Mesothelial cell of epicardium (in vitro differentiated cells): Measurements from ENCODE around the gene MYH9. TPM values are rescaled to one million over a fixed set of nuclear protein-coding genes. Genes with fewer than 3 reads are reported as not detected.

Source experiments
- DNase-seq, 2 experiments: peaks; one replicate each; pipeline ENCODE4 v3.0.0; 2021; ENCODE audit warnings: low spot score in 2 of 2; ENCODE audit not compliant: unreplicated experiment in 2 of 2
- H3K27ac Mint-ChIP-seq: 2 replicates; pipeline ENCODE4 v1.8.0; 2021; ENCODE audit warnings: mixed read lengths
- H3K27me3 Mint-ChIP-seq: 2 replicates; pipeline ENCODE4 v1.8.0; 2021; ENCODE audit warnings: low read depth, mixed read lengths
- H3K36me3 Mint-ChIP-seq: 2 replicates; pipeline ENCODE4 v1.8.0; 2021; ENCODE audit warnings: mixed read lengths
- H3K4me1 Mint-ChIP-seq: 2 replicates; pipeline ENCODE4 v1.8.0; 2021; ENCODE audit warnings: mixed read lengths
- H3K4me3 Mint-ChIP-seq: 2 replicates; pipeline ENCODE4 v1.8.0; 2021; ENCODE audit warnings: mild to moderate bottlenecking, moderate library complexity, mixed read lengths
- H3K9me3 Mint-ChIP-seq: 2 replicates; pipeline ENCODE4 v1.8.0; 2021; ENCODE audit warnings: mixed read lengths
- CTCF ChIP-seq: fragments of 200-600 bp; sonication (generic); IDR thresholded peaks from one replicate; pipeline ENCODE4 v1.5.0; 2021; ENCODE audit warnings: antibody characterized with exemption; ENCODE audit not compliant: unreplicated experiment
- microRNA-seq: library from miRNA; unstranded; fragments of <30 nt; microRNA quantifications from one replicate; pipeline ENCODE4 v1.2.0, GENCODE V29; 2021; ENCODE audit warnings: inconsistent platforms, mixed read lengths
- total RNA-seq: library from RNA; stranded (reverse); gene quantifications from 3 replicates; pipeline ENCODE4 v1.2.1, GENCODE V29; 2021

MYH9 gene
- total RNA-seq, 1 donor from 2014 or later: 341 TPM

GRCh38 chr22:36234919-36235318 is 152.8 kb downstream of the MYH9 start:
- H3K4me3 Mint-ChIP-seq: no peak overlapping the region

GRCh38 chr22:36234213-36234612 is 153.6 kb downstream of the MYH9 start:
- Mint-ChIP-seq H3K27me3 (no peaks in the 10 kb centered on the region), H3K4me1 (peaks cover 72% of the 10 kb centered on the region), H3K9me3 (peaks cover 10% of the 10 kb centered on the region), H3K4me3 (no peak overlapping the region), H3K27ac (peak overlapping the region; percentile 86), H3K36me3 (peaks cover 37% of the 10 kb centered on the region)
- no peak for DNase-seq
- no peak for TF ChIP-seq CTCF

More at GRCh38 chr22:36234919-36235318, 152.8 kb downstream of the MYH9 start:
- TF ChIP-seq CTCF: no peak
- peaks cover 10% of the 10 kb centered on the region for H3K9me3 Mint-ChIP-seq
- H3K27ac Mint-ChIP-seq: peak overlapping the region; percentile 86
- no peaks in the 10 kb centered on the region for H3K27me3 Mint-ChIP-seq
- DNase-seq: no peak
- peaks cover 37% of the 10 kb centered on the region for H3K36me3 Mint-ChIP-seq
- H3K4me1 Mint-ChIP-seq: peaks cover 72% of the 10 kb centered on the region

- DNase-seq: no peak
- peaks cover 10% of the 10 kb centered on the region for H3K9me3 Mint-ChIP-seq
- peak overlapping the region; percentile 86 for H3K27ac Mint-ChIP-seq
- H3K27me3 Mint-ChIP-seq: no peaks in the 10 kb centered on the region
- peaks cover 40% of the 10 kb centered on the region for H3K36me3 Mint-ChIP-seq
- TF ChIP-seq CTCF: no peak
- peaks cover 72% of the 10 kb centered on the region for H3K4me1 Mint-ChIP-seq
- no peak overlapping the region for H3K4me3 Mint-ChIP-seq
These were observed 154.0 kb downstream of the MYH9 start for GRCh38 chr22:36233796-36234195.

GRCh38 chr22:36232715-36233401 is 154.9 kb downstream of the MYH9 start:
- DNase-seq: no peak
- H3K9me3 Mint-ChIP-seq: peaks cover 10% of the 10 kb centered on the region
- peaks cover 48% of the 10 kb centered on the region for H3K36me3 Mint-ChIP-seq
- TF ChIP-seq CTCF: no peak
- no peaks in the 10 kb centered on the region for H3K27me3 Mint-ChIP-seq
- no peak overlapping the region for H3K4me3 Mint-ChIP-seq
- H3K27ac Mint-ChIP-seq: no peak overlapping the region
- peaks cover 70% of the 10 kb centered on the region for H3K4me1 Mint-ChIP-seq

Small RNA genes lying within 50 kb of the gene (microRNA-seq; reads per million reads assigned to microRNA genes)
- 1.2 reads per million for gene MIR6819

Other genes starting within 250 kb of the MYH9 start
- 1.3 to 2.2 TPM (median 1.8 TPM) in 3 replicates for gene APOL3, start 227.2 kb downstream of the MYH9 start, total RNA-seq
- gene APOL4, start 186.2 kb downstream of the MYH9 start, total RNA-seq: 15.0 to 16.4 TPM (median 15.9 TPM) in 3 replicates
- 55.5 to 59.4 TPM (median 56.1 TPM) in 3 replicates for gene APOL2, start 148.4 kb downstream of the MYH9 start, total RNA-seq
- gene APOL1, start 134.8 kb downstream of the MYH9 start, total RNA-seq: 1.7 to 1.9 TPM (median 1.7 TPM) in 3 replicates
- gene TXN2, start 93.7 kb upstream of the MYH9 start, total RNA-seq: 54.9 to 64.1 TPM (median 59.1 TPM) in 3 replicates
- gene FOXRED2, start 119.1 kb upstream of the MYH9 start, total RNA-seq: 39.8 to 43.9 TPM (median 39.9 TPM) in 3 replicates
- 194 to 204 TPM (median 197 TPM) in 3 replicates for gene EIF3D, start 141.2 kb upstream of the MYH9 start, total RNA-seq